Measurements from ENCODE around the gene CMTM5.

CMTM5 gene

DNA sequence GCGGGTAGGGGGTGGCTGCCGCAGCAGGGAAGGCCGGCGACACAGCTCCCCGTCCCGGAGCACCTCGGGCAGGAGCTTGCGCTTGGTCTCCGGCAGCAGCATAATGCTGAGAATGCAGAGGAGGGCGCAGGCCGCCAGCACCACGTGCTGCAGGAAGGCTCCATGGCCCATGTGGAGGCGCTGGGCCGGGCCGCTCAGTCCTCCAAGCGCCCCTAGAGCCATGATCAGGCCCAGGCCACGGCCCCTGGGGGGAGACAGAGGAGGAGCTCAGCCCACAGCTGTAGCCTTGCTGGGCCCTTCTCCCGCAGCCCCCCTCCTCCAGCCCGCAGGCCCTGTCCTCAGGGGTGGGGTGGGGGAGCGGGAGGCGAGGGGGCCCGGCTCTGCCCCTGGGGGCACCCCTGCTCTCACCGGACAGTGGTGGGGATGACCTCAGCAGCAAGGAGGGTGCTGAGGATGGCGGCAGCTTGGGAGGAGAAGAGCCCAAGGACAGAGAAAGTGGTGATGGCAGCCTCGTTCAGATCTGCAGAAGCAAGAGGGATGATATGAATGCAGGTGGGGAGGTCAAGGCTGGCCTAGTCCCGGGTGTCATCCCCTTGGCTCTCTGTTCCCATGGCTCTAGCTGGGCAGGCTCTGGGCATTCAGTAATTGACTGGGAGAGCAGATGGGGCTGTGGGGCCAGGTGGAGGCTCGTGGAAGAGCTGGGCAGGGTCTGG, 30.0 kb upstream of the CMTM5 start:
- in situ Hi-C loops (cut with MboI; ENCODE audit: low pct_unique_long_range_greater_than_20kb, low sequenced_read_pairs, unreplicated experiment) = no loop called here
- DNase-seq (ENCODE audit: low spot score) = peak; percentile 15
- TF ChIP-seq, protein P1, sequence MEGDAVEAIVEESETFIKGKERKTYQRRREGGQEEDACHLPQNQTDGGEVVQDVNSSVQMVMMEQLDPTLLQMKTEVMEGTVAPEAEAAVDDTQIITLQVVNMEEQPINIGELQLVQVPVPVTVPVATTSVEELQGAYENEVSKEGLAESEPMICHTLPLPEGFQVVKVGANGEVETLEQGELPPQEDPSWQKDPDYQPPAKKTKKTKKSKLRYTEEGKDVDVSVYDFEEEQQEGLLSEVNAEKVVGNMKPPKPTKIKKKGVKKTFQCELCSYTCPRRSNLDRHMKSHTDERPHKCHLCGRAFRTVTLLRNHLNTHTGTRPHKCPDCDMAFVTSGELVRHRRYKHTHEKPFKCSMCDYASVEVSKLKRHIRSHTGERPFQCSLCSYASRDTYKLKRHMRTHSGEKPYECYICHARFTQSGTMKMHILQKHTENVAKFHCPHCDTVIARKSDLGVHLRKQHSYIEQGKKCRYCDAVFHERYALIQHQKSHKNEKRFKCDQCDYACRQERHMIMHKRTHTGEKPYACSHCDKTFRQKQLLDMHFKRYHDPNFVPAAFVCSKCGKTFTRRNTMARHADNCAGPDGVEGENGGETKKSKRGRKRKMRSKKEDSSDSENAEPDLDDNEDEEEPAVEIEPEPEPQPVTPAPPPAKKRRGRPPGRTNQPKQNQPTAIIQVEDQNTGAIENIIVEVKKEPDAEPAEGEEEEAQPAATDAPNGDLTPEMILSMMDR (IDR thresholded peaks at IDR 0.05; ENCODE audit: extremely low read depth, insufficient read depth, missing control alignments) = no peak

DNA sequence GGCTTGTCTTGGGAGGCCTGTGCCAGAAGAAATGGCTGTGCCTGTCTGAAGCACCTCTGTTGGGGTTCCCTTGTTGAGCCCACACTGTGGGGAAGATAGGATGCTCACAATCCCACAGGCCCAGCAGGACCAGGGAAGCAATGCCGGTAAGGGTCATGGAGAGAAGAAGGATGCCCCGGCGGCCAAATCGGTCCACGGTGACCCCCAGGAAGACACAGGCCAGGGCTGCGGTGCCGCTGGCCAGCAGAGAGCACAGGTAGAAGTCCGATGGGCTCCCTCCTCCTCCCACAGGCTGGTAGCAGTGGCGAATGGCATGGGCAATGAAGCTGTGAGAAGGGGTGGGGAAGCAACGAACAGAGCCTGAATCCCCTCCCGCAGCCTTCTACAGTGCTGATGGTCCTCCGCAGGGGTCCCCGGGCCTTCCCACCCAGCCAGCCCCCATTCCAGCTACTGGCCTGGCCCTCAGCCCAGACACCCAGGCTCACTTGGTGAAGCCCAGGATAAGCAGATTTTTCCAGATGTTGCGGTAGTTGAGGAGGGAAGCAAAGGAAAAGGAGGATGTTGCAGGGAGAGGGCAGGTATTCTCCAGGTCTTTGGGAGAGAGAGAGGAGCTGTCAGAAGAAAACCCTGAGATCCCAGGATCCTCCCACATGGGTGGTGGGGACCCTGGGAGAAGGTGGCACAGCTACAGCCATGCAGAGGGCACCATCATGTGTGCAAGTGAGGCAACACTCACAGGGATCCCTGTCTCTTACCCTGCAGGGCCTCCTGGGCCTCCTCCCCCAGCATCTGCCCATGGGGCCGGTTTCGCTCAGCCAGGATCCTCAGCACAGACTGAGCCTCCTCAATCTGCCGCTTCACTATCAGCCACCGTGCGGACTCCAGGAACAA, 29.2 kb upstream of the CMTM5 start:
- TF ChIP-seq, protein P1 (IDR thresholded peaks at IDR 0.05; ENCODE audit: extremely low read depth, insufficient read depth, missing control alignments) = no peak
- DNase-seq (ENCODE audit: low spot score) = peak; percentile 12
- in situ Hi-C loops (cut with MboI; ENCODE audit: low pct_unique_long_range_greater_than_20kb, low sequenced_read_pairs, unreplicated experiment) = no loop called here

DNA sequence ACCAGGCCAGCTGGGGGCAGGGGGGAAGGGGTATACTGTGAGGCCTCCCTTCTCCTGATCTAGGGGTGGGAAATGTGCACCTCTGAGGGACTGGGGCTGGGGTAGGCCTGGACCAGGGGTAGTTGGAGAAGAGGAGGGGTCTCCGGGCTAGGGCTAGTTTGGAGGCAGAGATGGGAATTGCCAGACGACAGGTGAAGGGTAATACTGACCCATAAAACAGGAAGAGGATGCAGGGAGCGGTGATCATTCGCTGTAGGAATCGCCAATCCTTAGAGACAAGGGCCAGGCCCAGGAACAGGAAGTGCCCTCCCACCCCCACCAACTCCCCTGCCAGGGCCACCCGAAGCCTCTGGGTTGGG, 28.6 kb upstream of the CMTM5 start:
- DNase-seq (ENCODE audit: low spot score) = no peak
- in situ Hi-C loops (cut with MboI; ENCODE audit: low pct_unique_long_range_greater_than_20kb, low sequenced_read_pairs, unreplicated experiment) = no loop called here
- TF ChIP-seq, protein P1 (IDR thresholded peaks at IDR 0.05; ENCODE audit: extremely low read depth, insufficient read depth, missing control alignments) = no peak

DNA sequence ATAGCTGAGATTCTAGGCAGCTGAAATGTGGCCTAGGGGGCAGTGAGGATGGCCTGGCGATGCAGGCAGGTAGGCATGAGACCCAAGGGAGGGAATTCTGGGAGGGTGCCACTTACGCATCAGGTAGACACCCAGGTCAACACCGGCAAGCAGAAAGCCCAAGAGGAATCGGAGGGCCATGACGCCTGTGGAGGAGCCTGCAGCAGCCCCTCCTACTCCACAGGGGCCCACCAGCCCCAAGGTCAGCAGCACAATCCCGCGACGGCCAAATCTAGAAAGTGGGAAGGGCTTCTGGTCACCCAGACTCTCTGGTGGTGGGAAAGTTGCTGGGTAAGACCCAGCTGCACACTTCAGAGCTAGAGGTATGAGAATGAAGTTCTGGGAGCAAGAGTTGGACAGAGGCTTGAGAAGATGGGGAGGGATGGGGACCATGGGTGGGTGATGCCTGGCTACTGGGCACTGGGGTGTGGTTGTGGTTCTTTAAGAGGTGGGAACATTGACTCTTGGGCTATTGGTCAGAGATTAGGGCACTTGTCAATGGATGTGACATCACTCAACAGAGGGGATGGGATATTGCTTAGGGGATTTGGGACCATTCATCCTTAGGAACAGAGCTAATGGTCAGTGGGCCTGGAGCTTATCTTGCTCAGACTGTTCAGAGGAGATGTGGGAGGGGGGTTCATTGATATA, 27.5 kb upstream of the CMTM5 start:
- no peak for DNase-seq (ENCODE audit: low spot score)
- in situ Hi-C loops (cut with MboI; ENCODE audit: low pct_unique_long_range_greater_than_20kb, low sequenced_read_pairs, unreplicated experiment) = no loop called here
- TF ChIP-seq, protein P1 (IDR thresholded peaks at IDR 0.05; ENCODE audit: extremely low read depth, insufficient read depth, missing control alignments) = no peak

DNA sequence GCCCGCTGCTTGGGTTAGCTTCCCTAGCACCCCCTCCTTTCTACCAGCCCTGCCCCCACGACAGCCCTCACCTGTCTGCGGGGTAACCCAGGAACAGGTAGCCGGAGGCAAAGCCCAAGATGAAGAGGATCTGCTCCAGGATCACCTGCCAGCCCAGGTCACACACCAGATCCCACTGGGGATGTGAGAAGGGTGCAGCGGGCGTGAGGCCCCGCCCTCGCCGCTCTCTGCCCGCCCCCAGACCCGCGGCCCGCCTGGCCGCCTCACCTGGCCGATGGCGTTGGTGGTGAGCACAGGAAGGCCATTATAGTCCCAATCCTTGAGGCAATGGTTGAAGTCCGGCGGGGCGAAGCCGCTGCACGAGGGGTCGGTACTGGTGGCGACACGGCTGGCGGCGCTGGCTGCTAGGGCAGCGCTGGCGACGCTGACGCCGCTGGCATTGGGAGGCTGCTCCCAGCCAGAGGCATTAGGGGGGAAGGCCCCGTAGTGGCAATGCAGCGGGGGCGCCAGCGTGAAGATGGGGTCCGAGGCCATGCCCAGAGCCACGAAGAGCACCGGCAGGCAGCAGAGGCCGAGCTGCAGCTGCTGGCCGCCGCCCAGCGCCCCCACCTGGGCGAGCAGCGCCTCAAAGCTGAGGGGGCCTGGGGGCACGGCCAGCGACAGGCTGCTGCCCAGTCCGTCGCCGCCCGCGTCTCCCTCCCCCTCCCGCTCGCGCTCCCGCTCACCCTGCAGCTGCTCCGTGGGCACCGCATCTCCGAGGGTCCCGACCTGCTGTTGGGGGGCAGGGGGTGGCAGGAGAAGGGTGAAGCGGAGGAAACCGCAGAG, 25.0 kb upstream of the CMTM5 start:
- TF ChIP-seq, protein P1 (IDR thresholded peaks at IDR 0.05; ENCODE audit: extremely low read depth, insufficient read depth, missing control alignments) = no peak
- in situ Hi-C loops (cut with MboI; ENCODE audit: low pct_unique_long_range_greater_than_20kb, low sequenced_read_pairs, unreplicated experiment) = no loop called here
- DNase-seq (ENCODE audit: low spot score) = no peak
